K562 (cell line): ENCODE data around the gene ACOX1. TPM values are rescaled to one million over a fixed set of nuclear protein-coding genes. Genes with fewer than 3 reads are reported as not detected.

Experiments
- ARHGAP35 ChIP-seq: fragments of 450-650 bp; IDR thresholded peaks from 2 replicates; pipeline ENCODE4 v1.6.1; 2018; ENCODE audit not compliant: partially characterized antibody
- CEBPG ChIP-seq, 3 experiments: fragments of 200-800 bp in 1 of 3; sonication (Bioruptor generic) in 1 of 3; sonication (generic) in 1 of 3; formaldehyde crosslinking in 1 of 3; IDR thresholded peaks in 2 of 3; conservative IDR thresholded peaks in 1 of 3; 2 replicates each; pipeline versions ENCODE4 v1.6.1 to v1.8.0; 2016 to 2022; ENCODE audit warnings: missing compliant biosample characterization in 2 of 3, missing genetic modification characterization in 2 of 3, mild to moderate bottlenecking in 1 of 3, missing genetic modification reagents in 1 of 3
- CREM ChIP-seq: IDR thresholded peaks from 2 replicates; pipeline ENCODE4 v1.6.1; 2014; ENCODE audit warnings: antibody characterized with exemption, low read depth
- CTBP1 ChIP-seq: fragments of 450-650 bp; IDR thresholded peaks from 2 replicates; pipeline ENCODE4 v1.6.1; 2016; ENCODE audit warnings: borderline replicate concordance
- ETV5 ChIP-seq: sonication (generic); formaldehyde crosslinking; IDR thresholded peaks from 2 replicates; pipeline ENCODE4 v1.4.0; 2020; ENCODE audit warnings: low read depth, mild to moderate bottlenecking, missing genetic modification reagents
- GABPA ChIP-seq: fragments of 200-800 bp; sonication (Bioruptor generic); conservative IDR thresholded peaks from 2 replicates; pipeline ENCODE4 v1.6.1; 2016; ENCODE audit warnings: low read depth, missing genetic modification characterization, missing compliant biosample characterization
- GTF2F1 ChIP-seq: IDR thresholded peaks from 2 replicates; pipeline ENCODE4 v1.6.1; 2011; ENCODE audit warnings: low read depth, low read length, improper control_type of control experiment
- HMG20B ChIP-seq: fragments of 250-450 bp; sonication (Bioruptor Pico); IDR thresholded peaks from 2 replicates; pipeline ENCODE4 v1.5.0; 2021; ENCODE audit warnings: mild to moderate bottlenecking
- ILF3 ChIP-seq: fragments of 450-650 bp; IDR thresholded peaks from 2 replicates; pipeline ENCODE4 v1.6.1; 2018; ENCODE audit warnings: antibody characterized with exemption, mild to moderate bottlenecking, moderate library complexity, borderline replicate concordance
- LCOR ChIP-seq: sonication (generic); formaldehyde crosslinking; IDR thresholded peaks from 2 replicates; pipeline ENCODE4 v1.8.0; 2022; ENCODE audit warnings: mild to moderate bottlenecking, missing genetic modification reagents
- MTA1 ChIP-seq: fragments of 450-650 bp; IDR thresholded peaks from 2 replicates; pipeline ENCODE4 v1.6.1; 2017; ENCODE audit warnings: borderline replicate concordance
- OTX1 ChIP-seq: fragments of 450-650 bp; formaldehyde crosslinking; IDR thresholded peaks from 2 replicates; pipeline ENCODE4 v1.4.0; 2022; ENCODE audit warnings: mild to moderate bottlenecking
- PHF8 ChIP-seq: fragments of 200-600 bp; sonication (generic); IDR thresholded peaks from 2 replicates; pipeline ENCODE4 v1.6.1; 2012; ENCODE audit warnings: mixed run types, mild to moderate bottlenecking, inconsistent platforms, low read length, moderate library complexity, borderline replicate concordance
- SRSF3 ChIP-seq: fragments of 200-400 bp; formaldehyde crosslinking; IDR thresholded peaks from 2 replicates; pipeline ENCODE4 v1.6.1; 2016; ENCODE audit warnings: mild to moderate bottlenecking, low read length, moderate library complexity; ENCODE audit not compliant: insufficient read depth
- SRSF7 ChIP-seq: fragments of 200-400 bp; formaldehyde crosslinking; optimal IDR thresholded peaks from 2 replicates; pipeline ENCODE3; 2017; ENCODE audit warnings: mild to moderate bottlenecking, low read depth, low read length
- ZNF174 ChIP-seq: fragments of 250-450 bp; sonication (Bioruptor Pico); IDR thresholded peaks from 2 replicates; pipeline ENCODE4 v1.4.0; 2020; ENCODE audit warnings: mild to moderate bottlenecking
- ZNF436 ChIP-seq: fragments of 250-450, 450-650 bp; sonication (Bioruptor Pico); formaldehyde crosslinking; IDR thresholded peaks from 2 replicates; pipeline ENCODE4 v1.7.0; 2020; ENCODE audit warnings: mild to moderate bottlenecking
- polyA plus RNA-seq, 8 experiments: library from polyadenylated mRNA; depleted of rRNA in 4 of 8; stranded (reverse) in 5 of 8; unstranded in 3 of 8; fragments of >200 nt; fragmentation: Nextera tagmentation in 2 of 8; fragmentation: Illumina TruSeq in 1 of 8; extraction: Ambion mirVana in 2 of 8; extraction: Trizol in 1 of 8; gene quantifications; 2 replicates each; pipeline versions ENCODE4 v1.2.1 to v1.2.3, GENCODE V29; 2011 to 2014; ENCODE audit warnings: inconsistent platforms in 1 of 8, missing spikeins in 1 of 8
- total RNA-seq, 7 experiments: library from RNA; depleted of rRNA in 6 of 7; stranded (reverse); fragments of >200 nt in 6 of 7; fragmentation: Illumina TruSeq in 2 of 7; extraction: Trizol in 2 of 7; gene quantifications; 2 replicates each; pipeline versions ENCODE4 v1.2.1 to v1.2.3, GENCODE V29; 2011 to 2021; ENCODE audit warnings: low replicate concordance in 1 of 7
- TF ChIP-seq, protein P1 (sequence below): IDR thresholded peaks from 2 replicates; pipeline ENCODE4 v1.6.1; 2011; ENCODE audit warnings: borderline replicate concordance, low read depth, mild to moderate bottlenecking, moderate library complexity, low read length; ENCODE audit not compliant: insufficient read depth, poor library complexity, severe bottlenecking
- TF ChIP-seq, protein P2 (sequence below): sonication (generic); formaldehyde crosslinking; IDR thresholded peaks from 2 replicates; pipeline ENCODE4 v1.8.0; 2022; ENCODE audit warnings: missing genetic modification reagents, mild to moderate bottlenecking, borderline replicate concordance
- TF ChIP-seq, protein P3 (sequence below): fragments of 200-800 bp; sonication (Bioruptor generic); IDR thresholded peaks from 2 replicates; pipeline ENCODE4 v1.6.1; 2017; ENCODE audit warnings: missing genetic modification characterization, missing compliant biosample characterization
- TF ChIP-seq, protein P4 (sequence below), 2 experiments: fragments of 250-450 bp in 1 of 2; fragments of 450-650 bp in 1 of 2; sonication (Bioruptor Pico) in 1 of 2; IDR thresholded peaks; 2 replicates each; pipeline versions ENCODE4 v1.6.1 to v1.8.0; 2016 to 2021; ENCODE audit warnings: mild to moderate bottlenecking in 2 of 2, moderate library complexity in 2 of 2, missing compliant biosample characterization in 1 of 2, missing genetic modification characterization in 1 of 2

Gene ACOX1
- total and polyA plus RNA-seq, 9 of the 15 experiments (the other 6 are each of a cell fraction or from before 2014, with no cell fraction given), result 7.8 to 24.1 (median 14.5) TPM

DNA sequence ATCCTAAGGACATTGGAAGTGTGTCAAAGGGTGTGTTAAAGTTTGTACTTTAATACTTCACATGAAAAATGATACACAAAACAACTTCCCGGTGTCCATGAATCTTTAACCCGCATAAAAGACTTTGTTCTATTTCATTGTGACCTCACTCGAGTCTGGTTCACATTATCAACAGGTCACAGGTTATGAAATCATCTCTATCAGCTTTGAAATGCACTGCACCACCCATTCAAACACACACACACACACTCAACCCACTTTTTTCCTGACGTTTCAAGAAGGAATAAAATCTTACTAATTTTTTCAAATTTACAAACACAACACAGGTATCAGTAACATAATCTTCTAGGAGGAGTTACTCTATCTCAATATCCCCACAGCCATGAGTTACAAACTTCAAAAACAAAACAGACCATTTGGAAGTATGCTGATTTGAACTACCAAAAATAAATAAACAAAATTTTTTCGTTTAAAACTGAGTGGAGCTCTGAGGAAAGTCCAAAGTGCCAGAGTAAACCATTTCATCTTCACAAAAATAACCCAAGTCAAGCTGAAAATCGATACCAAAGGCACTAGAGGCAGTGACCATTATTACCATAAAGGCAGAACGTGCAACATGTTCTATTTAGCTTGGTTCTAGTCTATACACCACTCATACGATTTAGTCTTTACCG, 2.7 kb downstream of the ACOX1 start (continued):
- TF ChIP-seq, protein P1, sequence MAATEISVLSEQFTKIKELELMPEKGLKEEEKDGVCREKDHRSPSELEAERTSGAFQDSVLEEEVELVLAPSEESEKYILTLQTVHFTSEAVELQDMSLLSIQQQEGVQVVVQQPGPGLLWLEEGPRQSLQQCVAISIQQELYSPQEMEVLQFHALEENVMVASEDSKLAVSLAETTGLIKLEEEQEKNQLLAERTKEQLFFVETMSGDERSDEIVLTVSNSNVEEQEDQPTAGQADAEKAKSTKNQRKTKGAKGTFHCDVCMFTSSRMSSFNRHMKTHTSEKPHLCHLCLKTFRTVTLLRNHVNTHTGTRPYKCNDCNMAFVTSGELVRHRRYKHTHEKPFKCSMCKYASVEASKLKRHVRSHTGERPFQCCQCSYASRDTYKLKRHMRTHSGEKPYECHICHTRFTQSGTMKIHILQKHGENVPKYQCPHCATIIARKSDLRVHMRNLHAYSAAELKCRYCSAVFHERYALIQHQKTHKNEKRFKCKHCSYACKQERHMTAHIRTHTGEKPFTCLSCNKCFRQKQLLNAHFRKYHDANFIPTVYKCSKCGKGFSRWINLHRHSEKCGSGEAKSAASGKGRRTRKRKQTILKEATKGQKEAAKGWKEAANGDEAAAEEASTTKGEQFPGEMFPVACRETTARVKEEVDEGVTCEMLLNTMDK, result no peak
- TF ChIP-seq ZNF174 (CRISPR knock-in tag) (no peak), SRSF7 (no peak), MTA1 (no peak), CEBPG (CRISPR knock-in tag; IDR thresholded peaks at IDR 0.05) (no peak), CEBPG (tag; conservative IDR thresholded peaks at IDR 0.05 in 1 of 2, IDR thresholded peaks at IDR 0.05 in 1 of 2) (peak; percentile 7 to 42; a peak in 1 of 4 replicates), GTF2F1 (no peak), ARHGAP35 (no peak), ETV5 (CRISPR knock-in tag) (no peak), ZNF436 (no peak), HMG20B (CRISPR knock-in tag) (no peak), GABPA (tag) (no peak), PHF8 (no peak), CREM (peak; percentile 47; the same call in 1 of the 2 replicates), ILF3 (no peak), SRSF3 (no peak), OTX1 (CRISPR knock-in tag) (no peak), LCOR (CRISPR knock-in tag) (no peak), CTBP1 (no peak)
- TF ChIP-seq, protein P2, sequence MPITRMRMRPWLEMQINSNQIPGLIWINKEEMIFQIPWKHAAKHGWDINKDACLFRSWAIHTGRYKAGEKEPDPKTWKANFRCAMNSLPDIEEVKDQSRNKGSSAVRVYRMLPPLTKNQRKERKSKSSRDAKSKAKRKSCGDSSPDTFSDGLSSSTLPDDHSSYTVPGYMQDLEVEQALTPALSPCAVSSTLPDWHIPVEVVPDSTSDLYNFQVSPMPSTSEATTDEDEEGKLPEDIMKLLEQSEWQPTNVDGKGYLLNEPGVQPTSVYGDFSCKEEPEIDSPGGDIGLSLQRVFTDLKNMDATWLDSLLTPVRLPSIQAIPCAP (CRISPR knock-in tag), result no peak
- TF ChIP-seq, protein P3, sequence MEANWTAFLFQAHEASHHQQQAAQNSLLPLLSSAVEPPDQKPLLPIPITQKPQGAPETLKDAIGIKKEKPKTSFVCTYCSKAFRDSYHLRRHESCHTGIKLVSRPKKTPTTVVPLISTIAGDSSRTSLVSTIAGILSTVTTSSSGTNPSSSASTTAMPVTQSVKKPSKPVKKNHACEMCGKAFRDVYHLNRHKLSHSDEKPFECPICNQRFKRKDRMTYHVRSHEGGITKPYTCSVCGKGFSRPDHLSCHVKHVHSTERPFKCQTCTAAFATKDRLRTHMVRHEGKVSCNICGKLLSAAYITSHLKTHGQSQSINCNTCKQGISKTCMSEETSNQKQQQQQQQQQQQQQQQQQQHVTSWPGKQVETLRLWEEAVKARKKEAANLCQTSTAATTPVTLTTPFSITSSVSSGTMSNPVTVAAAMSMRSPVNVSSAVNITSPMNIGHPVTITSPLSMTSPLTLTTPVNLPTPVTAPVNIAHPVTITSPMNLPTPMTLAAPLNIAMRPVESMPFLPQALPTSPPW, result no peak
- TF ChIP-seq, protein P4, sequence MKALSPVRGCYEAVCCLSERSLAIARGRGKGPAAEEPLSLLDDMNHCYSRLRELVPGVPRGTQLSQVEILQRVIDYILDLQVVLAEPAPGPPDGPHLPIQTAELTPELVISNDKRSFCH (CRISPR knock-in tag; IDR thresholded peaks at IDR 0.05), result no peak
- TF ChIP-seq, protein P4 (tag; IDR thresholded peaks at IDR 0.05), result no peak
